WTC11 (cell line): ENCODE results near the gene RWDD1.

Experiments
- JUN ChIP-seq: sonication (generic); formaldehyde crosslinking; IDR thresholded peaks from 2 replicates; pipeline ENCODE4 v1.8.0; 2023; ENCODE audit warnings: mild to moderate bottlenecking, missing genetic modification reagents
- SMAD3 ChIP-seq: sonication (generic); formaldehyde crosslinking; IDR thresholded peaks from 2 replicates; pipeline ENCODE4 v1.8.0; 2022; ENCODE audit warnings: missing genetic modification reagents, mild to moderate bottlenecking, borderline replicate concordance
- TF ChIP-seq, protein P1 (sequence below): sonication (generic); formaldehyde crosslinking; IDR thresholded peaks from 2 replicates; pipeline ENCODE4 v1.8.1; 2022; ENCODE audit warnings: low read depth, missing genetic modification reagents, borderline replicate concordance
- TF ChIP-seq, protein P2 (sequence below): fragments of 200-600 bp; IDR thresholded peaks from 2 replicates; pipeline ENCODE4 v1.8.0; 2022; ENCODE audit warnings: antibody characterized with exemption

DNA sequence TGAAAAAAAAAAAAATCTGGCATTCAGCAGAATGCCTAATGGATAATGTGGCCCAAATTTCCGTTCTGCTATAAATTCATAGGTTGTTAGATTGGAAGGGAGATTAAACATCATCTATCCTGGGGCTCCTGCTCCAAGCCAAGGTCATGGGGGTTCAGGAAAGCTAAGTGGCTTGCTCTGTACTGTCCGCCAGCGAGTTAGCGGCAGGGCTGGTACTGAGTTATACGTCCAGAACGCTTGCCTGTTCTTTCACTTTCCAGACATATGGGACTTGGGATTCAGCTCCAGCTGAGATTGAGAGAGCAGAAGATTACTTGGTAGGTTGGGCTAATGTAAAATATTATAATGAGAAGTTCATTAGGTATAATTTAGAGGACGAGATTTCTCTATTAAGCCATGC, 858 bp downstream of the RWDD1 start:
- no peak for TF ChIP-seq JUN
- no peak for TF ChIP-seq SMAD3 (CRISPR knock-in tag)
- TF ChIP-seq, protein P1, sequence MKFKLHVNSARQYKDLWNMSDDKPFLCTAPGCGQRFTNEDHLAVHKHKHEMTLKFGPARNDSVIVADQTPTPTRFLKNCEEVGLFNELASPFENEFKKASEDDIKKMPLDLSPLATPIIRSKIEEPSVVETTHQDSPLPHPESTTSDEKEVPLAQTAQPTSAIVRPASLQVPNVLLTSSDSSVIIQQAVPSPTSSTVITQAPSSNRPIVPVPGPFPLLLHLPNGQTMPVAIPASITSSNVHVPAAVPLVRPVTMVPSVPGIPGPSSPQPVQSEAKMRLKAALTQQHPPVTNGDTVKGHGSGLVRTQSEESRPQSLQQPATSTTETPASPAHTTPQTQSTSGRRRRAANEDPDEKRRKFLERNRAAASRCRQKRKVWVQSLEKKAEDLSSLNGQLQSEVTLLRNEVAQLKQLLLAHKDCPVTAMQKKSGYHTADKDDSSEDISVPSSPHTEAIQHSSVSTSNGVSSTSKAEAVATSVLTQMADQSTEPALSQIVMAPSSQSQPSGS (CRISPR knock-in tag): no peak
- TF ChIP-seq, protein P2, sequence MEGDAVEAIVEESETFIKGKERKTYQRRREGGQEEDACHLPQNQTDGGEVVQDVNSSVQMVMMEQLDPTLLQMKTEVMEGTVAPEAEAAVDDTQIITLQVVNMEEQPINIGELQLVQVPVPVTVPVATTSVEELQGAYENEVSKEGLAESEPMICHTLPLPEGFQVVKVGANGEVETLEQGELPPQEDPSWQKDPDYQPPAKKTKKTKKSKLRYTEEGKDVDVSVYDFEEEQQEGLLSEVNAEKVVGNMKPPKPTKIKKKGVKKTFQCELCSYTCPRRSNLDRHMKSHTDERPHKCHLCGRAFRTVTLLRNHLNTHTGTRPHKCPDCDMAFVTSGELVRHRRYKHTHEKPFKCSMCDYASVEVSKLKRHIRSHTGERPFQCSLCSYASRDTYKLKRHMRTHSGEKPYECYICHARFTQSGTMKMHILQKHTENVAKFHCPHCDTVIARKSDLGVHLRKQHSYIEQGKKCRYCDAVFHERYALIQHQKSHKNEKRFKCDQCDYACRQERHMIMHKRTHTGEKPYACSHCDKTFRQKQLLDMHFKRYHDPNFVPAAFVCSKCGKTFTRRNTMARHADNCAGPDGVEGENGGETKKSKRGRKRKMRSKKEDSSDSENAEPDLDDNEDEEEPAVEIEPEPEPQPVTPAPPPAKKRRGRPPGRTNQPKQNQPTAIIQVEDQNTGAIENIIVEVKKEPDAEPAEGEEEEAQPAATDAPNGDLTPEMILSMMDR: no peak
